ENCODE results near the gene PAMR1. TPM values are rescaled to one million over a fixed set of nuclear protein-coding genes. Genes with fewer than 3 reads are reported as not detected.

PAMR1 gene
- total and polyA plus RNA-seq, 2 donors from 2014 or later = 2.2 to 2.4 TPM

DNA sequence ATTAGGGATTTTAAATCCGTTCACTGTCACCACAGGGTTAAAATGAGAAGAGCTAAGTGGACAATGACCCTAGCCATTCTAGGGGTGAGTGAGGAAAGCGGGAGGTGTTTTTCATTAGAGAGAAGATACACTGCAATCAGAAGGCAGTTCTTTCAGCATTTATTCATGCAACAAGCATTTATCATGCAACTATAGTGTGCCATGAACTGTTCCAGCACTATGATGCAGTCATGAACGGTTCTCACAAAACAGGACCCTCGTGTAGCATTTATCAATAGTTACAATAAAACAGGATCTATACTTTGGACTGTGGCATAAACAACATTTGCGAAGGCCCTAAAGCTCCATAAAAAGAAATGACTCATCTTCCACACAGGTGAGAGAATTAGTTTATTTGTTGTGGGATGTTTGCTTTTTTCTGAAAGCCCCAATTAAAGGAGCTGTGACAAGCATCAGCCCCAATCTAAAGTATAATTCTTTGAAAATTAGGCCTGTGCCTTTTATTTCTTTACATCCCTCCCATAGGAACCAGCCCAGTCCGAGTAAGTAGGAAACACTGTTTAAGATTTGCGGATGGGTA is 51.5 kb downstream of the PAMR1 start:
- Histone ChIP-seq H3K9me3 (ENCODE audit: control insufficient read depth in 2 of 3, insufficient read depth in 1 of 3, low read length in 3 of 3) (no peaks in the 10 kb centered on the region), H3K4me3 (ENCODE audit: low read length in 3 of 3) (no peak overlapping the region), H3K9ac (ENCODE audit: low read length in 3 of 3) (no peak overlapping the region), H3K36me3 (ENCODE audit: control insufficient read depth in 2 of 3, insufficient read depth in 3 of 3, low read length in 3 of 3) (no peaks in the 10 kb centered on the region), H3K4me1 (ENCODE audit: control insufficient read depth in 2 of 3, insufficient read depth in 2 of 3, low read depth in 1 of 3, low read length in 3 of 3) (no peaks in the 10 kb centered on the region), H3K27me3 (ENCODE audit: control insufficient read depth, insufficient read depth, low read length) (no peaks in the 10 kb centered on the region), H3K27ac (ENCODE audit: low read depth in 2 of 2, low read length in 2 of 2) (no peak overlapping the region)
- FAIRE-seq (no peak), DNase-seq (no peak)
- TF ChIP-seq, protein P1, sequence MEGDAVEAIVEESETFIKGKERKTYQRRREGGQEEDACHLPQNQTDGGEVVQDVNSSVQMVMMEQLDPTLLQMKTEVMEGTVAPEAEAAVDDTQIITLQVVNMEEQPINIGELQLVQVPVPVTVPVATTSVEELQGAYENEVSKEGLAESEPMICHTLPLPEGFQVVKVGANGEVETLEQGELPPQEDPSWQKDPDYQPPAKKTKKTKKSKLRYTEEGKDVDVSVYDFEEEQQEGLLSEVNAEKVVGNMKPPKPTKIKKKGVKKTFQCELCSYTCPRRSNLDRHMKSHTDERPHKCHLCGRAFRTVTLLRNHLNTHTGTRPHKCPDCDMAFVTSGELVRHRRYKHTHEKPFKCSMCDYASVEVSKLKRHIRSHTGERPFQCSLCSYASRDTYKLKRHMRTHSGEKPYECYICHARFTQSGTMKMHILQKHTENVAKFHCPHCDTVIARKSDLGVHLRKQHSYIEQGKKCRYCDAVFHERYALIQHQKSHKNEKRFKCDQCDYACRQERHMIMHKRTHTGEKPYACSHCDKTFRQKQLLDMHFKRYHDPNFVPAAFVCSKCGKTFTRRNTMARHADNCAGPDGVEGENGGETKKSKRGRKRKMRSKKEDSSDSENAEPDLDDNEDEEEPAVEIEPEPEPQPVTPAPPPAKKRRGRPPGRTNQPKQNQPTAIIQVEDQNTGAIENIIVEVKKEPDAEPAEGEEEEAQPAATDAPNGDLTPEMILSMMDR (IDR thresholded peaks at IDR 0.05; ENCODE audit: borderline replicate concordance, extremely low read depth, insufficient read depth) = no peak
- intact Hi-C loops (cut with DNase I) = no loop called here

DNA sequence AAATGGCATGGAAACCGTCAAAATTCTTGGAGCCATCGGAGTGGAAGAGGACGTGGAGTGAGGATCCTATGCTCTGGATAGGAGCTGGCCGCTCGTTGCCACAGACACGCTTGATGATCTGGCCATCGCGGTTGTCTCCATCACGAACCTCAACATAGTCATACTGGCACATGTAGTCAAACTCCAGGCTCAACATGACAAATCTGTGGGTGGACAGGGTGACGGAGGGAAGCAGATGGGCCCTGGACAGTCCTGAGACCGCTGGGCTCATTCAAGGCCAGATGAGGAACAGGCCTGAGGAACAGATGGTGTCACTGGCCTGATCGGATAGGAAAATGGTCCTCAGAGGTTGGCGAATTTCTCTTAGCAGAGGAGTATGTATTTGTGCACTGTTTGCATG is 54.8 kb downstream of the PAMR1 start:
- Histone ChIP-seq H3K9ac (ENCODE audit: low read length in 3 of 3) (no peak overlapping the region), H3K4me1 (ENCODE audit: control insufficient read depth in 2 of 3, insufficient read depth in 2 of 3, low read depth in 1 of 3, low read length in 3 of 3) (no peaks in the 10 kb centered on the region), H3K27ac (ENCODE audit: low read depth in 2 of 2, low read length in 2 of 2) (no peak overlapping the region), H3K9me3 (ENCODE audit: control insufficient read depth in 2 of 3, insufficient read depth in 1 of 3, low read length in 3 of 3) (no peaks in the 10 kb centered on the region), H3K36me3 (ENCODE audit: control insufficient read depth in 2 of 3, insufficient read depth in 3 of 3, low read length in 3 of 3) (no peaks in the 10 kb centered on the region), H3K27me3 (ENCODE audit: control insufficient read depth, insufficient read depth, low read length) (no peaks in the 10 kb centered on the region), H3K4me3 (ENCODE audit: low read length in 3 of 3) (no peak overlapping the region)
- no peak for DNase-seq
- intact Hi-C loops (cut with DNase I) = no loop called here
- FAIRE-seq = no peak
- TF ChIP-seq, protein P1 (IDR thresholded peaks at IDR 0.05; ENCODE audit: borderline replicate concordance, extremely low read depth, insufficient read depth) = no peak

DNA sequence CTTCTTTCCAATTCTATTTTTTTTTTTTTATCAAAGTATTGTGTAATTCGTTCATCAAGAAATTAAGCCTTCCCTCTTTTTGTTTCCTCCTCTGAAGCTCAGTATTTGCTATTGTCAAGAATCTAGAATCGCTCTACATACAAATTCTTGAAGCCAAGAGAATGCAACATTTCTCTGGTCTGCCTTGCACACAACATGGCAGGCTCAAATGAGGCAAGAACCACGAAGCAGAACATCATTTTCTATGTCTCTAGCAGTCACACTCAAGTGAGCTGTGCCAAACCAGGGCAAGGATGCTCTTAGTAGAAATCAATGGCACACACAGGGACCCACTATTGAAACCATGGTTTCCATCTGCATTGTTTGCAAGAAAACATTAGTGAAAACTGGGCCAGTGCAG is 59.4 kb downstream of the PAMR1 start:
- no peak overlapping the region for H3K27ac ChIP-seq (ENCODE audit: low read depth in 2 of 2, low read length in 2 of 2)
- FAIRE-seq (no peak), DNase-seq (no peak)
- no peaks in the 10 kb centered on the region for H3K36me3 ChIP-seq (ENCODE audit: control insufficient read depth in 2 of 3, insufficient read depth in 3 of 3, low read length in 3 of 3)
- no peaks in the 10 kb centered on the region for H3K4me1 ChIP-seq (ENCODE audit: control insufficient read depth in 2 of 3, insufficient read depth in 2 of 3, low read depth in 1 of 3, low read length in 3 of 3)
- no peaks in the 10 kb centered on the region for H3K9me3 ChIP-seq (ENCODE audit: control insufficient read depth in 2 of 3, insufficient read depth in 1 of 3, low read length in 3 of 3)
- TF ChIP-seq, protein P1 (IDR thresholded peaks at IDR 0.05; ENCODE audit: borderline replicate concordance, extremely low read depth, insufficient read depth) = no peak
- H3K4me3 ChIP-seq (ENCODE audit: low read length in 3 of 3) = no peak overlapping the region
- intact Hi-C loops (cut with DNase I) = no loop called here
- no peak overlapping the region for H3K9ac ChIP-seq (ENCODE audit: low read length in 3 of 3)
- H3K27me3 ChIP-seq (ENCODE audit: control insufficient read depth, insufficient read depth, low read length) = no peaks in the 10 kb centered on the region

DNA sequence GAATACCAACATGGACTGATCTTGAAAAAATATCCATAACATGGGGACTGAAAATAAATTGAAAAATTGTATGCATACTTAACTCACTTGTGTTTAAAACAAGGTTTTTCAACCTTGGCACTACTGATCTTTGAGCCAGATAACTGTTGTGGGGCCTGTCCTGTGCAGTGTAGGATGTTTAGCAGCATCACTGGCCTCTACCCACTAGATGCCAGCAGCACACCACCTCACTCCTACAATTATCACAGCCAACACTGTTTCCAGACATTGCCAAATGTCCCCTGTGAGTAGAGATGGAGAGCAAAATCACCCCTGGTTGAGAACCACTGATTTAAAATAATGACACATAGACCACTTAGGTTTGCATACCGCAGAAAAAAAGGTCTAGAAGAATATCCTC is 61.1 kb downstream of the PAMR1 start:
- Histone ChIP-seq H3K36me3 (ENCODE audit: control insufficient read depth in 2 of 3, insufficient read depth in 3 of 3, low read length in 3 of 3) (no peaks in the 10 kb centered on the region), H3K4me1 (ENCODE audit: control insufficient read depth in 2 of 3, insufficient read depth in 2 of 3, low read depth in 1 of 3, low read length in 3 of 3) (no peaks in the 10 kb centered on the region), H3K9ac (ENCODE audit: low read length in 3 of 3) (no peak overlapping the region), H3K4me3 (ENCODE audit: low read length in 3 of 3) (no peak overlapping the region), H3K27me3 (ENCODE audit: control insufficient read depth, insufficient read depth, low read length) (no peaks in the 10 kb centered on the region), H3K9me3 (ENCODE audit: control insufficient read depth in 2 of 3, insufficient read depth in 1 of 3, low read length in 3 of 3) (no peaks in the 10 kb centered on the region), H3K27ac (ENCODE audit: low read depth in 2 of 2, low read length in 2 of 2) (no peak overlapping the region)
- intact Hi-C loops (cut with DNase I) = no loop called here
- FAIRE-seq (no peak), DNase-seq (no peak)
- TF ChIP-seq, protein P1 (IDR thresholded peaks at IDR 0.05; ENCODE audit: borderline replicate concordance, extremely low read depth, insufficient read depth) = no peak
